Heart left ventricle (tissue), 16 donors: ENCODE results near the gene ROBO3. TPM values are rescaled to one million over a fixed set of nuclear protein-coding genes. Genes with fewer than 3 reads are reported as not detected.

Experiments
- ATAC-seq, 4 donors: fragments of 200-7000 bp; cut with Tn5 transposase; one replicate each; pipeline ENCODE4 v1.9.1; 2020 to 2022; ENCODE audit warnings: moderate library complexity in 4 of 4, mild to moderate bottlenecking in 3 of 4, moderate number of reproducible peaks in 1 of 4
- DNase-seq, 5 donors: peaks; one replicate each; pipeline ENCODE4 v3.0.0-alpha.2; 2020
- H3K27ac ChIP-seq, 12 donors: fragments of 200-600 bp; sonication (generic) in 4 of 12; one replicate each; pipeline versions ENCODE4 v1.5.0 to v1.8.0; 2016 to 2022; ENCODE audit warnings: mild to moderate bottlenecking in 2 of 12
- H3K27me3 ChIP-seq, 9 donors: fragments of 200-600 bp; sonication (generic) in 2 of 9; one replicate each; pipeline versions ENCODE4 v1.5.1 to v1.8.0; 2016 to 2022; ENCODE audit warnings: mild to moderate bottlenecking in 3 of 9
- H3K36me3 ChIP-seq, 9 donors: fragments of 200-600 bp; sonication (generic) in 2 of 9; one replicate each; pipeline versions ENCODE4 v1.5.0 to v1.8.0; 2018 to 2022; ENCODE audit warnings: mild to moderate bottlenecking in 2 of 9
- H3K4me1 ChIP-seq, 12 donors: fragments of 200-600 bp; sonication (generic) in 4 of 12; one replicate each; pipeline versions ENCODE4 v1.5.0 to v1.8.0; 2016 to 2022; ENCODE audit warnings: mild to moderate bottlenecking in 3 of 12
- H3K4me3 ChIP-seq, 12 donors: fragments of 200-600 bp; sonication (generic) in 4 of 12; one replicate each; pipeline versions ENCODE4 v1.5.0 to v1.8.0; 2017 to 2022; ENCODE audit warnings: mild to moderate bottlenecking in 9 of 12, moderate library complexity in 4 of 12
- H3K9me3 ChIP-seq, 12 donors: fragments of 200-600 bp; sonication (generic) in 4 of 12; one replicate each; pipeline versions ENCODE4 v1.5.0 to v1.8.0; 2016 to 2022; ENCODE audit warnings: mild to moderate bottlenecking in 1 of 12
- POLR2A ChIP-seq, 2 donors: fragments of 450-650 bp; IDR thresholded peaks; one replicate each; pipeline ENCODE4 v1.6.1; 2017; ENCODE audit warnings: antibody characterized with exemption in 2 of 2, mild to moderate bottlenecking in 2 of 2, moderate library complexity in 2 of 2
- WGBS, 4 donors: extraction: QIAGEN DNeasy Blood & Tissue Kit in 2 of 4; methylation state at CpG; one replicate each; pipeline versions ENCODE4 v1.1.5 to v1.1.7; 2013 to 2018; 5-methylcytosine and 5-hydroxymethylcytosine counted together
- intact Hi-C, 10 donors: fragments of 100-400 bp; cut with DNase I; formaldehyde crosslinking; loops; one replicate each; pipeline versions ENCODE4 v1.11.1 to v1.14.2; 2022
- polyA plus RNA-seq, 2 donors: library from polyadenylated mRNA; stranded (reverse); fragments of 200-250 nt; gene quantifications; one replicate each; pipeline ENCODE4 v1.2.3, GENCODE V29; 2013
- total RNA-seq, 9 donors: library from RNA; depleted of rRNA in 2 of 9; stranded (reverse); fragments of >200 nt in 2 of 9; fragmentation: NEBNext Ultra II Directional in 3 of 9; extraction: Animal tissue kit (Norgen Biotek cat#: 25700) in 3 of 9; gene quantifications; one replicate each; pipeline versions ENCODE4 v1.1.0 to v1.2.4, GENCODE V29; 2016 to 2023
- TF ChIP-seq, protein P1 (sequence below), 12 donors: fragments of 200-600 bp; sonication (generic) in 4 of 12; IDR thresholded peaks; one replicate each; pipeline versions ENCODE4 v1.5.0 to v1.8.0; 2018 to 2022; ENCODE audit warnings: antibody characterized with exemption in 12 of 12, mild to moderate bottlenecking in 5 of 12
- donor health status: ischemic (EF 13 %, LVEDD 7.1; RV severe dilation, severe dysfunction).
- donor health status: healthy with polysubstance abuse.
- donor health status: DM: no; HTN: yes; CAD: no.
- donor health status: DM: no; HTN: no; CAD: no.
- donor health status: ischemic (EF 25% LVEDD 6.9; RV normal size, moderate dysfunction).
- donor health status: ischemic (EF 25% LVEDD 5.7; RV mildly dilated, moderate dysfunction).
- donor health status: healthy.
- donor health status: DM: yes; HTN: yes; CAD: no.
- donor health status: ischemic (EF 35%, LVEDD 5.7; RV mildly dilated, moderate dysfunction).
- donor health status: nonischemic (EF 11% LVEDD 7.7; RV severe dilation, severe dysfunction).
- donor health status: DM: yes; HTN: yes; CAD: no.
- donor health status: PGD.
- donor health status: ischemic (EF 29% LVEDD 5.4; RV normal size, mild dysfunction).
- donor health status: nonischemic (EF 23%, LVEDD 6.1; RV moderate dilation, normal function).

Gene ROBO3
- total and polyA plus RNA-seq, 11 donors: 2.5 to 18.6 (median 3.2) TPM

DNA sequence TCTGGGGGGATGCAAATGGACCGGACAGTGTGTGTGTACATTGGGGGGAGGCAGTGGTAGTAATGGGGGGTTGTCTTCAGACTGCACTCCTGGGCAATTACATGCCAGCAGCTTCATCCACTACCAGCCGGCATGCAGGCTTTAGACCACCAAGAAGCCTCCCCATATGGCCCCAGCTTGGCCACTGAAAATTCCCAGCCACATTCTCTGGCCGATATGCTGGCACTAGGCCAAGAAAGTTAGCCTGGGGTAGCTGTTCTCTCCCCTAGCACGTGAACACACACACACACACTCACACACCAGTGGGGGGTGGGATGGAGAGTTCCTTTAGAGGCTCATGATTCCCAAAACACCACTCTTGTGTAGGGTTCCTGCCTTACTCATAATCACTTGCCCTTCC is 3.6 kb upstream of the ROBO3 start:
- DNase-seq: no peak
- TF ChIP-seq, protein P1, sequence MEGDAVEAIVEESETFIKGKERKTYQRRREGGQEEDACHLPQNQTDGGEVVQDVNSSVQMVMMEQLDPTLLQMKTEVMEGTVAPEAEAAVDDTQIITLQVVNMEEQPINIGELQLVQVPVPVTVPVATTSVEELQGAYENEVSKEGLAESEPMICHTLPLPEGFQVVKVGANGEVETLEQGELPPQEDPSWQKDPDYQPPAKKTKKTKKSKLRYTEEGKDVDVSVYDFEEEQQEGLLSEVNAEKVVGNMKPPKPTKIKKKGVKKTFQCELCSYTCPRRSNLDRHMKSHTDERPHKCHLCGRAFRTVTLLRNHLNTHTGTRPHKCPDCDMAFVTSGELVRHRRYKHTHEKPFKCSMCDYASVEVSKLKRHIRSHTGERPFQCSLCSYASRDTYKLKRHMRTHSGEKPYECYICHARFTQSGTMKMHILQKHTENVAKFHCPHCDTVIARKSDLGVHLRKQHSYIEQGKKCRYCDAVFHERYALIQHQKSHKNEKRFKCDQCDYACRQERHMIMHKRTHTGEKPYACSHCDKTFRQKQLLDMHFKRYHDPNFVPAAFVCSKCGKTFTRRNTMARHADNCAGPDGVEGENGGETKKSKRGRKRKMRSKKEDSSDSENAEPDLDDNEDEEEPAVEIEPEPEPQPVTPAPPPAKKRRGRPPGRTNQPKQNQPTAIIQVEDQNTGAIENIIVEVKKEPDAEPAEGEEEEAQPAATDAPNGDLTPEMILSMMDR (IDR thresholded peaks at IDR 0.05): no peak
- Histone ChIP-seq H3K36me3 (no peaks in the 10 kb centered on the region), H3K27me3 (peaks cover 23 to 95% (median 63%) of the 10 kb centered on the region in 9 donors), H3K4me3 (no peak overlapping the region), H3K27ac (no peak overlapping the region), H3K9me3 (no peaks in the 10 kb centered on the region), H3K4me1 (peaks cover 0 to 34% (median 27%) of the 10 kb centered on the region in 12 donors)
- WGBS, 4 donors: 17 to 31% (median 28%) methylated on average over 2 to 4 of the region's 4 CpGs
- ATAC-seq: no peak
- intact Hi-C loops: loop anchor here in 1 of 10 donors (10.0 kb wide), 1 partner anchor 197 kb away; no protein-coding TSS in a partner anchor

DNA sequence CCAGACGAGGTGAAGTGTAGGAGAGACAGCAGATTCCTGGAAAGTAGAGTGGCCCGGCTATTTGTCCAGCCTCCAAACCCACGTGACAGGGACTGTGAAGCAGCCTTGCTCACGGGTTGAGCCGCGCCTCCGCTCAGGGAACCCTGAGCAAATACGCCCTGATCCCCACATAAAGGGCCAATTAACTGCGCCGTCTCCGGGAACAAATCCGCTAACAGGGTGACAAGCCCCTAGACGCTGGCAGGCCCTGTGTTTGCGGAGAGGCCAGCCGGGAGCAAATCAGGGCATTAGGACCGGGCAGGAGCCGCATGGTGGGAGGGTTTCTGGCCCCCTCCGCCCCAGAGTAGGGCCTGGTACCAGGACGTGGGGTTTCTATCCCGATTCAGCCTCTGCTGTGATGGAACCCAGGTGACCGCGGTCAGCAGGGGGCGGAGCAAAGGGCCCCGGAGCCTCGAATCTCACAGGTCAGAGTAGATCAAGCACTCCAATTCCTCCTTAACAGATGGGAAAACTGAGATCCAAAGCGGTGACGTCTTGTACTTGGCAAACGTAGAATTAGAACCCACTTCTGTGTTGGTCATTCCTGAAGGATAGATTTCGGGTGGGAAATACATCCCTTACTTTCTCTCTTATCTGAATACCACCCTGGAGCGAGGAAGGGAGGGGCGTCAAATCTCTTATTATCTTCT is 2.0 kb upstream of the ROBO3 start:
- no peaks in the 10 kb centered on the region for H3K9me3 ChIP-seq
- DNase-seq (no peak), ATAC-seq (peak; percentile 57 to 67 (median 65))
- peaks cover 0 to 46% (median 31%) of the 10 kb centered on the region in 12 donors for H3K4me1 ChIP-seq
- H3K4me3 ChIP-seq: peak overlapping the region in 9 of 12 donors; percentile 2 to 43 (median 36)
- WGBS, 4 donors: 2 to 5% (median 3%) methylated on average over 26 to 31 of the region's 31 CpGs
- no peaks in the 10 kb centered on the region for H3K36me3 ChIP-seq
- TF ChIP-seq POLR2A (IDR thresholded peaks at IDR 0.05): no peak
- TF ChIP-seq, protein P1 (IDR thresholded peaks at IDR 0.05): no peak
- intact Hi-C loops: loop anchor here in 1 of 10 donors (10.0 kb wide), 1 partner anchor 198 kb away; no protein-coding TSS in a partner anchor
- H3K27me3 ChIP-seq: peaks cover 33 to 99% (median 79%) of the 10 kb centered on the region in 9 donors
- no peak overlapping the region for H3K27ac ChIP-seq

DNA sequence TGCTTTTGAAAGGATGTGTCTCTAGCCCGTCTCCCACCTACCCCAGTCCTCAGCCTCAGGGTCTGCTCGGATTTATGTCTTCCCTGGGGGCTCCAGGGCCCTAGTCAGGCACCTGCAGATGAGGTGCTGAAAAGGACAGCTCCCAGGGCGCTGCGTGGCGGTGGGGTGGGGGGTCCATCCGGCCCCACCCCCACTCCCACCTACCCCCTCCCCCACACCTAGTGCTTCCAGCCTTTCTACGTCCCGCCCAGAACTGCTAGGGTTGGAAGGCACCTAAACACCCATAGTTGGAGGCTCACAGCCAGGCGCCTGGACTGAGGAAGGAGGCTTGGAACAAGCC is 1.4 kb upstream of the ROBO3 start:
- Histone ChIP-seq H3K4me3 (no peak overlapping the region), H3K27me3 (peaks cover 38 to 99% (median 84%) of the 10 kb centered on the region in 9 donors), H3K27ac (no peak overlapping the region), H3K9me3 (no peaks in the 10 kb centered on the region), H3K36me3 (no peaks in the 10 kb centered on the region), H3K4me1 (peaks cover 4 to 51% (median 33%) of the 10 kb centered on the region in 12 donors)
- peak in 1 of 5 donors; percentile 10 for DNase-seq
- TF ChIP-seq, protein P1 (IDR thresholded peaks at IDR 0.05): no peak
- no peak for TF ChIP-seq POLR2A (IDR thresholded peaks at IDR 0.05)
- intact Hi-C loops: loop anchor here in 1 of 10 donors (10.0 kb wide), 1 partner anchor 199 kb away; no protein-coding TSS in a partner anchor
- ATAC-seq: no peak
- WGBS, 4 donors: 2 to 6% (median 4%) methylated on average over 9 of the region's 9 CpGs

DNA sequence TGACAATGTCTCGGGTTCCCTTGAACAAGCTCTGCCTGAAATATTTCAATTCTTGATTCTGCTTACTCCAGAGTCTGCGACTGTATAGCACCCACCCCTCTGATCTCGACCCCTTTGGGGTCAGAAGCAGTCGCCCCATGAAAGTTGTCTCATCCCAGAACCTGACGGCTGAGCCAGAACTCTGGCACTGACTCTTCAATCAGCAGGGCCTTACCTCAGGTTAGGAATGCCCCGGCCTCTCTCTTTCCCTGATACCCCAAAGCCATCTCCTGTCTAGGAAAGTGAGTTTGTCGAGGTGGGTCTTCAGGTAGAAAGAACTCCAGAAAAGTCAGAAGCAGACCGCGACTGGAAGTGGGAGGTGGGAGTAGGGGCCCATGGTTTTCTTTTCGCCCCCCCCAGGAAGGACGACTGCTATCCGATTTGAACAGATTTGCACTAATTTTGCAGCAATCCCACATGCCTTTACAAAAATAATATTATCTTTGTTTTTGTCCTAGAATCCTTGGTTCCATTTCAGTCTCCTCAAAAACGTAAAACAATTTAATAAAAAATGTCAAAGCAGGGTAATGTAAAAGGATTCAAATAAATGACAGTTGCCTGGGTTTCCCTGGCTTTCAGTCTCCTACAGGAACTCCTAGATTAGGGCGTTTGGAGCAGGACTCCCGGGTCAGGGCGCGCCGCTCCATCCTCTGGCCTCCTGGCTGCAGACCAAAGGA is 898 bp upstream of the ROBO3 start:
- H3K9me3 ChIP-seq: no peaks in the 10 kb centered on the region
- intact Hi-C loops: loop anchor here in 1 of 10 donors (10.0 kb wide), 1 partner anchor 200 kb away; no protein-coding TSS in a partner anchor
- H3K27me3 ChIP-seq: peaks cover 44 to 99% (median 87%) of the 10 kb centered on the region in 9 donors
- H3K4me1 ChIP-seq: peaks cover 5 to 56% (median 34%) of the 10 kb centered on the region in 12 donors
- H3K27ac ChIP-seq: no peak overlapping the region
- WGBS, 4 donors: 10 to 12% (median 11%) methylated on average over 18 of the region's 18 CpGs
- H3K36me3 ChIP-seq: no peaks in the 10 kb centered on the region
- no peak overlapping the region for H3K4me3 ChIP-seq
- TF ChIP-seq, protein P1 (IDR thresholded peaks at IDR 0.05): no peak
- no peak for TF ChIP-seq POLR2A (IDR thresholded peaks at IDR 0.05)
- DNase-seq (peak in 1 of 5 donors; percentile 9), ATAC-seq (no peak)
